ENCODE measurements around the gene TCAP.

TCAP gene

GRCh38 chr17:39714234-39714633 lies 49.1 kb downstream of the TCAP start:
- FAIRE-seq: no peak
- TF ChIP-seq CTCF (IDR thresholded peaks at IDR 0.05; ENCODE audit: insufficient read depth, missing control alignments): no peak
- DNase-seq (ENCODE audit: insufficient read length, low spot score): no peak

GRCh38 chr17:39715375-39716072 lies 50.4 kb downstream of the TCAP start:
- FAIRE-seq (no peak), DNase-seq (ENCODE audit: insufficient read length, low spot score) (no peak)
- no peak for TF ChIP-seq CTCF (IDR thresholded peaks at IDR 0.05; ENCODE audit: insufficient read depth, missing control alignments)
